HG03060 (cell line): ENCODE data around the gene MYG1.
"Not testable (repeated sequence)": the region's sequence is repeated elsewhere in the genome, so short reads cannot be mapped to it uniquely, and the experiment has no call there.

Experiments
- ATAC-seq: cut with Tn5 transposase; IDR thresholded peaks from one replicate; pipeline ENCODE4 v1.9.1; 2021; ENCODE audit warnings: low read depth, moderate number of reproducible peaks; ENCODE audit not compliant: unreplicated experiment

MYG1 gene

DNA sequence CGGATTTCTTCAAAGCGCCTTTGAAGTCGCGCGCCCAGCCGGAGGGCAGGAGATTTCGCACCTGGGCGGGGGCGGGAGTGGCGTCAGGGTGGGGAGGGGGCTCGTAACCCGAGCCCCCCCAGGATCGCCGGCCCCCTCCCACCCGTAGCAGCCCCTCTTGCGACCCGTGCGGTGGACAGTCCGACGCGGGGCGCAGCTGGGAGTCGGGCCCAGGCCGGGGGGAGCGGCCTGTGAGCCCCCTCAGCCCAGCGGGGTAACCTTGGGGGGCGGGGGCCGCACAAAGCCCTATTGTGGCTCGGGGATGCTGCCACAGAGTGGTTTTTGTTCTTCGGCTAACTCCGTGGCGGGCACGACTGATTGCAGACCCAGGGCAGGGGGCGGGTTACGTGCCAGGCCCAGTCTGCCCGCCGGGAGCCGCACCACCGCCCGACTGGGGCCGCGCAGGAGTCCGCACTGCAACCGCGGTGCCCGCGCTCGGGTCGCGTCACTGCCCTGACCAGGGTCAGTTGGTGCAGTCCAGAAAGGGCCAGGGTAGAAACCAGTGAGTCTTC lies 26.1 kb downstream of the MYG1 start:
- ATAC-seq, result no peak

- no peak for ATAC-seq
Observed at GRCh38 chr12:53326460-53327185, 27.1 kb downstream of the MYG1 start.

DNA sequence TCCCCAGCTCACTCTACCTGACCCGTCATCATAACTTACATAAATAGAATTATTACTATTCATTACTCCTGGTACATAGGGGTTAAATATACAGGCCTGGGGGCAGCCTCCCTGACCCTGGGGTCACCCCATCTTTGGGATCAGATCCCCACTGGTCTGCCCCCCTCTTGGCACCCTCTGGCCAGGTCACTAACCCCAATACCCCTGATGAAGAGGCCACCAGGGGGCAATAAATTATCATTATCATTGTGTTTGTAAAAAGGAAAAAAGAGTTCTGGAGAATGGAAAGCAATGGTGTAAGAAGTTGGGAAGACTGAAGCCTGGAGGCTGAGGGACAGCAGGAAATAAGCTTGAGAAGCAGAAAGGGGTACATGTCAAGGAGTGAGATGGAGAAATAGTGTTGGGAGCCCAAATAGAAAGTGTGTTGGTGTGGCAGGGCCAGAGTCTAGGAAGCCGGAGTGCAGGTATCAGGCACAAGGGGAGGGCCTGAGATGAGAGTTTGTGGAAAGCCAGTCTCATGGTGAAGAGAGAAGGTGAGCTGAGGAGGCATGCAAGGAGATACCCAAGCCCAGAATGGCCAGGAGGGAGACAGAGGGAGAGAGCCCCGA lies 28.0 kb downstream of the MYG1 start:
- no peak for ATAC-seq

- ATAC-seq, result no peak
Observed at GRCh38 chr12:53328043-53328435, 28.5 kb downstream of the MYG1 start.

DNA sequence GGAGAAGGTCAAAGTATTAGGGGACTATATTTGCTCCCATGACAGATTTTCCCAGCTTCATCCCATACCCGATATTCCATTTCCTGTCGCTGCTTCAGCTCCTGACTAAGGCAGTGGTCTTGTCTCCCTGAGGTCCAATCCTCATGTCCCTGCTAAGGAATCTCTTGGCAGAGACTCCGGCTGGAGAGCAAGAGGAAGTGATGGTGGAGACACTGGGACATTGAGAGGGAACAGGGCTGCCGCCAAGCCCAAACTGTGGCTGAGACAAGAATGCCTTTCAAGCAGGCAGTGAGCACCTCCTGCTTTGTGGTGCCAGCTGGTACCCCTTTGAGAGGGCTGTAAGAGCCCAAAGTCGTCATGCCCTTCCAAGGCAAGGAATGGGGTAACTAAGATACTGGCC lies 31.2 kb downstream of the MYG1 start:
- no peak for ATAC-seq

DNA sequence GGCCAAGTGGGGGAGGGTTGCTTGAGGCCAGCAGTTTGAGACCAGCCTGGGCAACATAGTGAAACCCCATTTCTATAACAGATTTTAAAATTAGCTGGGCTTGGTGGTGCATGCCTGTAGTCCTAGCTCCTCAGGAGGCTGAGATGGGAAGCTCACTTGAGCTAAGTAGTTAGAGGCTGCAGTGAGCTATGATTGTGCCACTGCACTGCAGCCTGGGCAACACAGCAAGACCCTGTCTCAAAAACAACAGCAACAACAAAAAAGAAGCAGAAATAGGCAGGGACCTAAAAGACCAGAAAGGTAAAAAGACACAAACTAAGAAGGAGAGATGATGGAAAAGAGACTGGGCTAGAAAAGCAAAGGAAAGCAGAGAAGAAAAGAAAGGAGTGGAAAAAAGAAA lies 32.8 kb downstream of the MYG1 start:
- not testable (repeated sequence) for ATAC-seq

DNA sequence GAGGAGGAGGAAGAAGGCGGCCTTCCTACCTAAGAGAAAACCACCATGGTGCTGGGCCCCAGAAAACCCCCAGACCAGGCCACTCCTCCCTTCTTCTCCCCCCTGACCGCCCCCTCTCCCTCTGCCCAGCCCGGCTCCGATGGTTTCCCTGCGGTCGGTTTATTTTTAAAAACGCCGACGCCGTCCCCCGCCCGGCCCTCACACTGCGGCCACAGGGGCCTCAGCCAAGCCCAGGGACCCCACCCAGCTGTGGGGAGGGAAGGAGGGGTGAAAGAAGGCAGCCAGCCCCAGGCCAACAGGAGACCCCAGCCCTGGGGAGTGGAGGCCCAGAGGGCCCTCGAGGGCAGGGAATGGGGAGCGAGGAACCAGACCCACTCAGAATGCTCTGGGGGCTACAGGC lies 33.2 kb downstream of the MYG1 start:
- ATAC-seq, result no peak

DNA sequence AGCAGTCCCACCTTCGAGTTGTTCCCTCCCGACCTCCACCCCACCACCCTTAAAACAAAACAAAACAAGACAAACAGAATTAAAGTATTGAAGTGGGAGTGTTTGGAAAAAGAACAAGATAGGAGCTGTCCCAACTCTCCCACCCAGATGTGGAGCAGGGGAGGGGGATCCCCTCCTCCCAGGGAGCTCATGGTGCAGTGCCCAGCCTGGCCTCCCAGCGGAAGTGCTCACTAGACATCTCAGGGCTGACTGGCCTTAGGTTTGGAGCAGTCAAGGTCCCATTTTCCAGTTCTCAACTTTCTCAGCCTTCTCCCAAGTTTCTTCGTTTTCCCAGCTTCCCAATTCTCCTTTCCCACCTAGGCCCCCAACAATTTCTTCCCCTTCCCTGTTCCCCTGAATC lies 33.8 kb downstream of the MYG1 start:
- no peak for ATAC-seq

GRCh38 chr12:53333845-53334244 lies 34.4 kb downstream of the MYG1 start:
- no peak for ATAC-seq

- no peak for ATAC-seq
Observed at GRCh38 chr12:53334822-53335221, 35.3 kb downstream of the MYG1 start.

GRCh38 chr12:53336181-53336681 lies 36.7 kb downstream of the MYG1 start, which contains the start of gene SP7:
Gene SP7 (minus strand): TSS chr12:53336354. CDS start chr12:53335646, 708 bp downstream.
- no peak for ATAC-seq

- no peak for ATAC-seq
Observed at GRCh38 chr12:53338017-53338416, 38.5 kb downstream of the MYG1 start.

- ATAC-seq, result no peak
Observed at GRCh38 chr12:53338916-53339315, 39.4 kb downstream of the MYG1 start.

DNA sequence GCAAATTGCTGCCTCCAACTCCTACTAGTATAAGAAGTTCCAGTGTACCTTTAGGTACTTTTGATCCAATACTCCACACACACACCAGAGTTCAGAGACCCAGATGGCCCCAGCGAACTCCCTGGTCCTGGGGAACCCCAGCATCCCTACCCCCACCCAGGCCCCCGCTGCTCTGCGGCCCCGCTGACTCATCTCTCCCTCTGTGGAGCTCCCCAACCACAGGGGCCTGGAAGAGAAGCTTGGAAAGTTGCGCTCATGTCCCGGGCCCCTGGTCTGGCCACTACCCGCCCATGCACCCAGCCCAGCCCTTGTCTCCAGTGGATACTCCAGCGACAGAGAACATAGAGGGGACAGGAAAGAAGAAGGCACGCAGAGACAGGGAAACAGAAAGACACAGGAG lies 40.9 kb downstream of the MYG1 start:
- ATAC-seq, result no peak

GRCh38 chr12:53343449-53343848 lies 44.0 kb downstream of the MYG1 start:
- no peak for ATAC-seq

- ATAC-seq, result no peak
Observed at GRCh38 chr12:53343969-53344368, 44.5 kb downstream of the MYG1 start.

GRCh38 chr12:53344487-53344823 lies 45.0 kb downstream of the MYG1 start:
- no peak for ATAC-seq

DNA sequence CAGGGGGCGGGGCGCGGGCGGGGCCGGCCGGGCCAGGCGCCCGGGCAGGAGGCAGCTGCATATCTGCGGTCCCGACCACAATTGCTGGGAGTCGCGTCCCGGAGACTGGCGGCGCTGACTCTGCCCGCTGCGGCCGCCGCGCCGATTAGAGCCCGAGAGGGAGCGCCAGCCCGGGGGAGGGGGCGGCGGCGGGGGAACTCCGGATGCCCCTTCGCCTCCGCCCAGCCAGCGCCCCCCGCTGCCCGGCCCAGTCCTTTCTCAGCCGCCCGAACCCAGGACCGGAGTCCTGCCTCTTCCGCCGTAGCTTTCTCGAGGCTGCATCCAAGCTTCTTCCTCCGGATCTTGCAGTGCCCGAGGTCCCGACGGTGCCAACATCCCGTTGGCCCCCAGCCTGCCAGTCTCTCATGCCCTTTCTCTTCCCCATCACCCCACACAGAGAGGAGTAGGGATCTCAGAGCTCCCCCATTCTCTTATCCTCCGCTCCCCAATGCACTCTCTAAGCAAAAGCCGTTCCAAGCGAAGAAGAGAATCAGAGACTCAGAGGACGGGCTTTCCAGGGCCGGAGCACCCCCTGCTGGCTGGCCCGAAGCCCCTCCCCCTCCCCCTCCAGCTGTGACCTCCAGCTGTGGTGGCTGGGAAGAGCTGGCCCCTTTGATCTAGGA lies 45.5 kb downstream of the MYG1 start:
- ATAC-seq, result no peak

GRCh38 chr12:53345486-53346188 lies 46.1 kb downstream of the MYG1 start:
- ATAC-seq, result no peak

DNA sequence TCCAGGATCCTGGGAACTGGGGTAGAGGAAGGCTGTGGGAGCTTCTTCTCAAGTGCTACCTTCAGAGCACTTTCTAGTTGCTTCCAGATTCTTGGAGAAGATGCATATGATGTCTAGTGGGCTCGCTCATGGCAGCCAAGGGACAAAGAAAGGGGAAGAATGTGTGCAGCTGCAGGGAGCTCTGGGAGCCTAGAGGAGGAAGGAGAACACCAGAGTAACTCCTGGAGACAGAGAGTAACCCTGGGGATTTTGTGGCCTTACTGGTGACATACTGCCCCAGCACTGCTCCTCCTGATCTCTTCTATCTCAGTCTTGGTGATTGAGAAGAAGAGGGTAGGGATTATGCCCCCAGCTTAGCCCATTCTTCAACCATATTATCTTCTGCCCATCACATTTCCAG lies 47.0 kb downstream of the MYG1 start:
- no peak for ATAC-seq

DNA sequence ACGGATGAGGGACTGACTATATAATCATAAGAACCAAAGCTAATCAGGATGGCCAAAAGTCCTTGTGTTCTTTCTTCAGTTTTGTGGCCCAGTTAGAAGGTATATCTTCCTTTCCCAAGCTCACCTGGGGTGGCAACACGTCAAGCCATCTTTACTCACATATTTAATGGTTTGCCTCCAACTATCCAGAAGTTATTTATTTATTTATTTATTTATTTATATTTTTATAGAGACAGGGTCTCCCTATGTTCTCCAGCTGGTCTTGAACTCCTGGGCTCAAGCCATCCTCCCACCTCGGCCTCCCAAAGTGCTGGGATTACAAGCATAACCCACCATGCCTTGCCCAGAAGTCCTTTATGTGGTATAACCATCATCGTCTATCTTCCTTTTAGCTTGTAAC lies 48.4 kb downstream of the MYG1 start:
- ATAC-seq, result no peak
